Dedifferentiated amniotic fluid mesenchymal stem cell (primary cell): ENCODE measurements around the gene PIK3CD.
"Not testable (repeated sequence)": the region's sequence is repeated elsewhere in the genome, so short reads cannot be mapped to it uniquely, and the experiment has no call there.

ENCODE experiments used
- DNase-seq: peaks from one replicate; pipeline ENCODE4 v3.0.0-alpha.2; 2016; ENCODE audit errors: extremely low spot score

Gene PIK3CD

DNA sequence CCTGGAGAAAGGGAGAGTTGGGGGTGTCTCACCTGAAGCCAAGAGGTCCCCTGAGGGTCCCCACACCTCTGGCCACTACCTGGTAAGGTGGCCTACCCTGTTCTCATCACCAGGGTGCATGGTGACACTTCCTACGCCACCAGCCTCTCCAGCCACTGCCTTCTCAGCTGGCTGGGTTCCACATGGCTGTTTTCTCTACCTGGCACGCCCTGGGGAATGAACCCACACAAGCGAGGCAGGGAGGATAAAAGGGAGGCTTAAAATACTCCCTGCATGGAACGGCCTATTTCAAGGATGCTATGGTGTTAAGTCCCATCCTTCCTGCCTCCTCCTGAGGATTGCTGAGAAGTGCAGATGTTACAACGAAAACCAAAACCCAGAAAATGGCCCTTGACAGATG is 84.7 kb downstream of the PIK3CD start:
- DNase-seq, result no peak

DNA sequence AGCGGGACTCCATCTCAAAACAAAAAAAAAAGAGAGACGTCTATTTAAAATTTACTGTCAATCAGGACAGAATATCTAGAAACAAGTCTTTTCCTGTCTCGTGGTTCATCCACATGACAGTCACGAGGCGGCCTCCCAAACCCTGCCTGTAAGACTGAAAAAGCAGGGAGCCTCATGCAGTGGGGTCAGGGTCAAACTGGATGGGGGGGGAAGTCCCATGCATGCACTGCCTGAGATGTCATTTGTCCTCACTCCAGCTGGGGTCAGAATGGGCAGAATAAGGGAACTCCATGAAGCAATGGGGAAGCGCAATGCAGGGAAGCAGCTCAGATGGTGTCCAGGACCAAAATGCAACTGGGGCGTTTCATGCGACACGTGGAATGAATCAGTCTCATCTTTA is 85.5 kb downstream of the PIK3CD start:
- DNase-seq, result no peak

DNA sequence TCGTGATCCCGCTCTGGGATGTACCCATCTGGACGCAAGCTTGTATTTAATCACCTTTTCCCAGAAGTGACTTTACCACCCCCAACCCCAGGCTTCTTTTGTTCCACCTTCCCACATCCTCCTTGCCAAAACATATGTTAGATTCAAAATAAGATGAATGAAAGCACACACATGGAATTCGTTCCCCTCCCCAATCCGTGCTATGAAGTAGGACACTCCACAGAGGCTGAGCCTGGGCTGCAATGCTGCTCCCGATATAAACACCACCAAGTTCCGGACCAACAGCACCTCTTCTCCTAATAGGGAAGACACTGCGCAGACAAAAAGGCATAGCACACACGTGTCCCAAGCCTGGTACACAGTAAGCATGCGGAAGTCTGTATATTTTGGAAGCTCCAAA is 86.1 kb downstream of the PIK3CD start:
- no peak for DNase-seq

DNA sequence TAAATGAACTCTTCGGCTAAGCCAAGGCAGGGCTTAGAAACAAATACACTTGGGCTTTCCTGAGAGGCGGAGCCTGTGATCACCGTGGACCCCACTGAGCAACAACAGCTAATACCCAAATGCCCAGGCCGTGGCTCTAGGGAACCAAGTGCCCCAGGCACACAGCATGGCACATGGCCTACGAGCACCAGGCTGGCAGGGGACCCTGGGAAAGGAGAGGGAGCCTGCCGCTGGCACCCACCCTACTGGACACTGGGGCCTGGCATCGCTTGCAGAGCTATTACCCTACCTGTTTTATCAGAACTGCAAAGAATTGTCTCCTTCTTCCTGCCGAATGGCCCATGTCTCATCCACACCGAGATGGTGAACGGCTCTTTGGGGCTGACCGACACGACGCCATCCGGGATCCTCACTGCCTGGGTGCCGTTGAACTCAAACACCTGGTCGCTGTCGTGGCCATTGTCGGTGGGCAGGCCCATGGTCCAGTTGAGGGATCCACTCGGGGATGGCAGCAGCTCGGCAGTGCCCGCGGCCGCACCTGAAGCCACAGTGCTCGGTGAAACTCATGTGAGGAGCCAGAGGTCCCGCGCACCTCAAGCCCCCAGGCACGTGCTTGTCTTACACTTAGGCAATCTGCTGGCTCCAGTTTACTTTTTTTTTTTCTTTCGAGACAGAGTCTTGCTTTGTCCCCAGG is 92.7 kb downstream of the PIK3CD start:
- no peak for DNase-seq

DNA sequence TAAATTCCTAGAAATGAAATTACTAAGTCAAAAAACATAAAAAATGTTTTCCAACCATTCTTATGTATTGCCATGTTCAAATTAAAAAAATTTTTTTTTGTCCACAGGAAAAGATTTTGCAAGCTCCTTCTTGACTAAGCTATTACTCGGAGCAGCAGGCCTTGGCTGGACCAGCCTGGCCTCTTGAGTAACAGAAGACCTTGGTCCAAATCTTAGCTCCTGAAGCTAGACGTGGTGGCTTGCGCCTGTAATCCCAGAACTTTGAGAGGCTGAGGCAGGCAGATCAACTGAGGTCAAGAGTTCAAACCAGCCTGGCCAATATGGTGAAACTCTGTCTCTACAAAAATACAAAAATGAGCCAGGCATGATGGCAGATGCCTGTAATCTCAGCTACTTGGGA is 94.7 kb downstream of the PIK3CD start:
- DNase-seq, result no peak

DNA sequence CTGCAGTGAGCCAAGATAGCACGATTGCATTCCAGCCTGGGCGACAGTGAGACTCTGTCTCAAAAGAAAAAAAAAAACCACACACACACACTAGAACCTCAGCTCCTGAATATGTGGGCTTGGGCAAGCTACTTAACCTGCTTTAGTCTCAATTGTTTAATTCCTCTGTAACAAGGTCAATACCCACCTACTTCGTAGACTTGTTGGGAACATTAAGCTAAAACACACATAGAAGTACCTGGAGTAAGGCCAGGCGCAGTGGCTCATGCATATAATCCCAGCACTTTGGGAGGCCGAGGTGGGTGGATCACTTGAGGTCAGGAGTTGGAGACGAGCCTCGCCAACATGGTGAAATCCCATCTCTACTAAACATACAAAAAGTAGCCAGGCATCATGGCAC is 95.1 kb downstream of the PIK3CD start:
- no peak for DNase-seq

DNA sequence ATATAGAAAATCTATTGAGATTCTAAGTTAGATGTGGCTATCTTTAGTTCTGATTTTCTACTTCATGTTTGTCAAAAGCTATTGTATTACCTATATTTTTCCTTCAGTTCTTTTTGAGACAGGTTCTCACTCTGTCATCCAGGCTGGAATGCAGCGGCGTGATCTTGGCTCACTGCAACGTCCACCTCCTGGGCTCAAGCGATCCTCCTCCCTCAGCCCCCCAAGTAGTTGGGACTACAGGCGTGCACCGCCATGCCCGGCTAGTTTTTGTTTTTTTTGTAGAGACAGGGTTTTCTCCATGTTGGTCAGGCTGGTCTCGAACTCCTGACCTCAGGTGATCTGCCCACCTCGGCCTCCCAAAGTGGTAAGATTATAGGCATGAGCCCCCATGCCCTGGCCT is 96.9 kb downstream of the PIK3CD start:
- DNase-seq, result not testable (repeated sequence)

DNA sequence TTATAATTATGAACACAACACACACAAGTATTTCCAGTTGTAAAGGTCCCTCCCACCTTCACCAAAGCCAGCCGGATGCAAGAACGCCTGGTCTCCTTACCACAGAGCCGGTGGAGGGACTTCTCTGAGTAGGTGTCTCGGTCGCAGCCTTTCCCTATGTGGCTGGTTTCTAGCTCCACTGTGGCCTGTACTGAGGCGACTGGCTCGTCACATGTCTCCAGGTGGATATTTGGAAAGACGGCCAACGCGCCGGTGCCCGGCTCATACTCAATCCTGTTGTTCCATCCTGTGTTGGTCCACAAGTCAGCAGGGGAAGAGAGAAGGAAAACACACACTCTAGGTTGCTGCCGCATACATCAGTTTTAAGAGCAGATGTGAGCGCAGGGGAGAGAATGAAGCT is 97.8 kb downstream of the PIK3CD start:
- no peak for DNase-seq

DNA sequence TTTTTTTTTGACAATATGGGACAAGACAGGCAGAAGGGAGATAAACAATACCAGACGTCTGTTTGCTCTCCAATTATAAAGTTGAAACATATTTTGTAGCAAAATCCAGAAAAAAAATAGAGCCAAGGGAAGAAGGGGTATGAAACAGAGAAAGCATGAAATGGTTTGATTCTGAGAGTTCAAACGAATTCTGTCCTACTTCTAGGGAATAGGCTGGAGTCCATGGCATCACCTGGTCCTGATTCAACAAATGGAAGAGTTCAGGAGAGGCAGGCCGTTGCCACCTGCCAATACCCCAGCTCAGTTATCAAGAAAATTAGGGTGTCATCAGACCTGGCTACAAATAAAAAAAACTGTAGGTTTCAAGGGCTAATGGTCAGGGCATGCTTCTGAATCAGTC is 100.4 kb downstream of the PIK3CD start:
- DNase-seq, result no peak

DNA sequence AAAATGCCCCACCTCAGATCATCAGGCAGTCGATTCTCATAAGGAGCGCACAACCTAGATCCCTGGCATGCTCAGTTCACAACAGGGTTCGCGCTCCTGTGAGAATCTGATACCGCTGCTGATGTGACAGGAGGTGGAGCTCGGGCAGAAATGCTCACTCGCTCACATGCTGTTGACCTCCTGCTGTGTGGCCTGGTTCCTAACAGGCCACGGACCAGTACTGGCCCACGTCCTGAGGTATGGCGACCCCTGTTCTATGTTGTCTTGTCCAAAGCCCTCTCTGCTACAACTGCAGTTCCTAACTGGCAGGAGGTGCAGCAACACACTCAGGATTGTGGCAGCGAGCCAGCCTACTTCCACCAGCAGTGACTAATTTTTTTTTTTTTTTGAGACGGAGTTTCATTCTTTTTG is 101.6 kb downstream of the PIK3CD start:
- DNase-seq, result no peak

DNA sequence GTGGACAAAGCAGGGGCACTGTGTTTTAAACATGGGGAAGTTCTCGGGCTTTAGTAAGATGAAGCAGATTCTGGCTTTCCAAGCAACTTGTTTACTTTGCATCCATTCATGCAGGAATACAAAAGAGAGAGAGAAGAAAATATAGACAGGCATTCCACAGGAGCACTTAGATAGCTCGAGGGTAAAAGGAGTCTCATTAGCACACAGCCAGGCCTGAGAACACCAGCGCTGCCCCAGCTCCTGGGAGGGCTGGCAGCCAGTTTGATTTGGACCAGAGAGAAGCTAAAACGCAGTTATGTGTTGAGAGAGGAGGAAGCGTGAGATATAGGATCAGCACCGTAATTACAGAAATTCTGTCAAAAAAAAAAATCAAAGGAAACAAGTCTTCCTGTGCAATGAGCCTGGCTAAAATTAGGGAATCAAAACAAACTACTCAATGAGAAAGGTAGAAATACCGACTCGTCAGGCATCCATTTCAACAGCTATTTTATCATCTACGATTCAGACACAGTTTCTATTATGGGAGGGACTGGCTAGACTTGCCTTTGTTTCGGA is 104.0 kb downstream of the PIK3CD start:
- no peak for DNase-seq

DNA sequence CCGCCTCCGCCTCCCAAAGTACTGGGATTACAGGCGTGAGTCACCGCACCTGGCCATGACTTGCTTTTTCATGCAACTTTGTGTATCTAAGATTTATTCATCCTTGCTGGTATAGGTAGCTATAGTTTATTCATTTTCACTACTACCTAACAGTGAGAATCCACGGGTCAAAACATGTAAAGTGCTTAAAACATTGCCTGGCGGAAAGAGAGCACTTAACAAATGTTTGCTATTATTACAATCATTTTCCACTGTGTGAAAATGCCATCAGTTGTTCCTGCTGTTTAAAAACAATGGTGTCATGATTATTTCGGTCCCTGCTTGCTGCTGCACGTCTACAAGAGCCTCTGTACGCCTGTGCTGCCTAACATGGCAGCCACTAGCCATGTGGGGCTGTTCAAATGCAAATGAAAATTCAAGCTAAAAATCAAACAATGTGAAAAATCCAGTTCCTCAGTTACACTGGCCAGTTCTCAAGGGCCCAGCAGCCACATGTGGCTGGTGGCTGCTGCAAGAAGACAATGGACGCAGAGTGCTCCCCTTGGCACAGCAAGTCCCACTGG is 107.1 kb downstream of the PIK3CD start:
- DNase-seq, result no peak

DNA sequence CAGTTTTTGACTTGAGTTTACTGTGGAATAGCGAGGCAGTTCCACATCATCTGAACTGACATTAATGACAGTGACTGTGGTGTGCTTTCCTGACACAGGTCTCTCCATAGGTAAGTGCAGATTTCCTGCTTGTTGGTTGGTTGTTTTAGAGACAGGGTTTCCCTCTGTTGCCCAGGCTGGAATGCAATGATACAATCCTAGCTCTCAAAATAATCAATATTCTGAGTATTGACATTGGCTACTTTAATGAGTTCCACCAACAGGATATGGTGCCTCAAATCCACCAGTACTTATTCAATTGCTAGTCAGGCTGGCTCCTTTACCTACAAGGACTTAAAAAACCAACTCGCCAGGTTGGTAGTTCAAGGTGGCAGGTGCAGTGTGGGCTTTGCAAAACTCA is 108.4 kb downstream of the PIK3CD start:
- DNase-seq, result no peak

DNA sequence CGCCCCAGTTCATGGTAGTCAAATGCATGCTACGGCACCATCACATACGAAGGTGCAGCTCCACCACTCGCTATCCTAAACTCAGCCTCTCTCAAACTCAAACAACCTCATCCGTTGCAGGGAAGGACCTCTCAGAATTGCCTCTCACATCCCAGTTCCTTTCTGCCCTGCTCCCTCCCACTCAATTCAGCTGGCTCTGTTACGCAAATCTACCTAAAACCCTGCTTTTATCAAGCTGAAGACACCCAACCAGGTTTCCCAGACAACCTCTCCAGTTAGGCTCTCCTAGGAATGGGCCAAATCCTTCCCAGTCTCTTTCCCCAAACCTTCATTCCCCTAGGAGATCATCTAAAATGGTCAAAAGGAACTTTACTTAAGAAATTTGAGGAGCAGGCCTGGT is 109.3 kb downstream of the PIK3CD start:
- no peak for DNase-seq

DNA sequence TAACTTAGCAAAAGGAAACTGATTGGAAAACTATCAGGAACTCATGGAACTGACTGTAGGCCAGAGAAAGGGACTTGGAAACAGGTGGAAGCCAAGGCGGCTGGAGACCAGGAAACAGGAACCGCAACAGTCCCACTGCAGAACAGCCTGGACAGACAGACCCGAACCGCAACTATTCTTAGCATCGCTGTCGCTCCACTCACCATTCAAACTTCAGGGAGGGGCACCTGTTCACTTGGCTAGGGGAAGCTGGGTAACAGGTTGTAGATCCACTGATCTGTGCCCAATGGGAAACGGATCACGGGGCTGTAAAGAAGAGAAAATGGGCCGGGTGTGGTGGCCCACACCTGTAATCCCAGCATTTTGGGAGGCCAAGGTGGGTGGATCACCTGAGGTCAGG is 110.3 kb downstream of the PIK3CD start:
- no peak for DNase-seq

DNA sequence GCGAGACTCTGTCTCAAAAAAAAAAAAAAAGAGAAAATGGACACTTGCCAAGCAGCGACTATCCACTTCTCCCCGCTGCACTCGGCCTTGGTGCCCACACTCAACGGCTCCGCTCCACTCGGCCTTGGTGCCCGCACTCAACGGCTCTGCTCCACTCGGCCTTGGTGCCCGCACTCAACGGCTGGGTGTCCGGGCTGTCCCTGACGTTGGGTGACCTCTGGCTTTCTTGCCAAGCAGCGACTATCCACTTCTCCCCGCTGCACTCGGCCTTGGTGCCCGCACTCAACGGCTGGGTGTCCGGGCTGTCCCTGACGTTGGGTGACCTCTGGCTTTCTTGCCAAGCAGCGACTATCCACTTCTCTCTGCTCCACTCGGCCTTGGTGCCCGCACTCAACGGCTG is 110.9 kb downstream of the PIK3CD start:
- DNase-seq, result not testable (repeated sequence)

DNA sequence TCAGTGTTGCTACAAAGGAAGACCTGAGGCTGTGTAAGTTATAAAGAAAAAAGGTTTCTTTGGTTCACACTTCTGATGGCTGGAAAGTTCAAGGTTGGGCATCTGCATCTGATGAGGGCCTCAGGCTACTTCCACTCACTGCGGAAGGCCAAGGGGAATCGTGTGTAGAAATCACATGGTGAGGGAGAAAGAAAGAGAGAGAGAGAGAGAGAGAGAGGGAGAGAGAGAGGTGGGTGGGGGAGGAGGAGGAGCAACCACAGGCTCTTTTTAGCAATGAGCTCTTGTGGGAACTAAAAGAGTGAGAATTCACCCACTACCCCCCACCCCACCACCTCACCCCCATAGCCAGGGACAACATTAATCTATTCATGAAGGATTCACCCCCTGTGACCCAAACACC is 112.4 kb downstream of the PIK3CD start:
- DNase-seq, result no peak

DNA sequence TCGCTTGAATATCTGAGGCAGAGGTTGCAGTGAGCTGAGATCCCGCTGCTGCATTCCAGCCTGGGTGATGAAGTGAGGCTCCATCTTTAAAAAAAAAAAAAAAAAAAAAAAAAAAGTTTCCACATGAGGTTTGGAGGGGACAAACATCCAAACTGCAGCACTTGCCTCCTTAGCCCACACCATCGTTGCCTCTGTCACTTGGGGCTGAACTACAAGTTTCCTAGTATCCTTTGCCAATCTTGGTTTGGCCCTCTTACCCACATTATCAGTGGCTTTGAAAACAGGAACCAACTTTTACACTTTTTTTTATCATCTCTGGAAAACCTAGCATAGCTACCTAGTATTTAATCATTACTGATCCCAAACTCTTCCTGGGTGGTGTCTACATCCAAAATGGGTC is 113.0 kb downstream of the PIK3CD start:
- DNase-seq, result no peak

DNA sequence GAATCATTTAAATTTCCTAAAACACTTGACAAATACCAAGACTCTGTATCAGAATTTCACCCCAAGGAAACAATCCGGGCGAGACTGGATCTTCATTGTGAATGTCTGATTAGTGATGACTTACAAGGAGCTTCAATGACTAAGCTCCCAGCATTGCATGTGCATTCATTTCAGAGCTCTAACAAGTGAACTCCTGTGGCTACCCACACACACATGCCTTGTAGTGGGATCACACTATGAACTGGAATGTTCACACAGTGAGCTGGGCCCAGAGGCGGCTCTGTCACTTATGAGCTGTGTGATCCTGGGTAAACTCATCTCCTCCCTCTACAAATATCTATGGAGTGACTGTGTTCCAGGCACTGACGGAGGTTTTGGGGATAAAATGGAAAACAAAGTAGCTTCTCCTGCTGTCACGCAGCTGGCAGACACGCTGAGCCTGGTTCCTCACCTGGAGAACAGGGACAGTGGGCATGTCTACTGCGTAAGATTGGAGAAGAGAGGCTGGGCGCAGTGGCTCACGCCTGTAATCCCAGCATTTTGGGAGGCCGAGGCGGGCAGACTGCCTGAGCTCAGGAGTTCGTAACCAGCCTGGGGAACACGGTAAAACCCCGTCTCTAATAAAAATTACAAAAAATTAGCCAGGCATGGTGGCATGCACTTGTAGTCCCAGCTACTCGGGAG is 115.4 kb downstream of the PIK3CD start:
- DNase-seq, result peak; percentile 95

DNA sequence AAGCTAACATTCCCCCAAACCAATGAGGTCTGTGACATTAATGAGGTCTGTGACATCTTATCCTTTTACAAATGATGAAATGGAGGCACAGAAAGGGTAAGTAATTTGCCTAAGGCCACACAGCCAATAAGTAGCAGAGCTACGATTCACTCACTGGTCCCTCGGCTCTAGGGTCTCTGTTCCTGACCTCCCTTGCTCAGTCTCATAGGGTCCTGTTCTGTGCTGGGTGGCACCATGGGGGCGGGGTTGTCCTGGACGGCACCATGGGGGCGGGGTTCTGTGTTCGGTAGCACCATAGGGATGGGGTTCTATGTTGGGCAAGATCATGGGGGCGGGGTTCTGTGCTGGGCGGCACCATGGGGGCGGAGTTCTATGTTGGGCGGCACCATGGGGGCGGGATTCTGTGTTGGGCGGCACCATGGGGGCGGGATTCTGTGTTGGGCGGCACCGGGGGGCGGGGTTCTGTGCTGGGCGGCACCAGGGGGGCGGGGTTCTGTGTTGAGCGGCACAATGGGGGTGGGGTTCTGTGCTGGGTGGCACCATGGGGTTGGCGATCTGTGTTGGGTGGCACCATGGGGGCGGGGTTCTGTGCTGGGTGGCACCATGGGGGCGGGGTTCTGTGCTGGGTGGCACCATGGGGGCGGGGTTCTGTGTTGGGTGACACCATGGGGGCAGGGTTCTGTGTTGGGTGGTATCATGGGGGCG is 116.6 kb downstream of the PIK3CD start:
- DNase-seq, result no peak

DNA sequence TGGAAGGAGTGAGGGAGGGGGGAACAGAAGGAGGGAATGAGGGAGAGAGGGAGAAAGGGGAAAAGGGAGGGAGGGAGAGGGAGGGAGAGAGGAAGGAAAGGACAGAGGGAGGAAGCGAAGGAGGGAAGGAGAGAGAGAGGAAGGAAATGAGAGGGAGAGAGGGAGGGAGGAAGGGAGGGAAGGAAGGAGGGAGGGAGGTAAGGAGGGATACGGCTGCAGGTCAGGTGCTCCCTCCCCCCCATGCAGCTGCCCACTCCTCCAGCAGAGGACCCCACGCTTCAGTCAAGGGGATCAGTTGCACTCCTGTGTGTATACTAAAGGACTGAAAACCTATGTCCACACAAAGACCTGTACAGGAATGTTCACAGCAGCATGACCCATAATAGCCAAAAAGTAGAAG is 117.5 kb downstream of the PIK3CD start:
- no peak for DNase-seq

DNA sequence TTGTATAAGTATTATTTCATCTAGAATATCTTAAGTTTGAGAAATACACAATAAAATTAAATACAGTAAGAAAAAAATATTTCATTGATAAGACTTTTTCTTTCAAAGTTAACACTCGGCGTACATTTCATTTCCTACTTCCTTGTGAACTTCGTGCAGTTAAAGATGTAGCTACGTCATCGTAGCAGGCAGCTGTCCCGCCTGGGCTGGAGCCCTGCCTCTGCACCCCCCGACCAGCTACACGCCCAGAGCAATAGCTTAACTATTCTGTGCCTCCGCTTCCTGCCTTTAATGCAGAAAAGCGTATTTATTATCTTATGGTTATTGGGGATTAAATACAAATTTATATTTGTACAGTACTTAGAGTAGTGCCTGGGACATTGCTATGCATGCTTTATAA is 118.8 kb downstream of the PIK3CD start:
- DNase-seq, result no peak
